ENCODE data around the gene PDZD7.
A peak's percentile ranks its signal among the peaks of the same experiment; 100 is the strongest.

PDZD7 gene

DNA sequence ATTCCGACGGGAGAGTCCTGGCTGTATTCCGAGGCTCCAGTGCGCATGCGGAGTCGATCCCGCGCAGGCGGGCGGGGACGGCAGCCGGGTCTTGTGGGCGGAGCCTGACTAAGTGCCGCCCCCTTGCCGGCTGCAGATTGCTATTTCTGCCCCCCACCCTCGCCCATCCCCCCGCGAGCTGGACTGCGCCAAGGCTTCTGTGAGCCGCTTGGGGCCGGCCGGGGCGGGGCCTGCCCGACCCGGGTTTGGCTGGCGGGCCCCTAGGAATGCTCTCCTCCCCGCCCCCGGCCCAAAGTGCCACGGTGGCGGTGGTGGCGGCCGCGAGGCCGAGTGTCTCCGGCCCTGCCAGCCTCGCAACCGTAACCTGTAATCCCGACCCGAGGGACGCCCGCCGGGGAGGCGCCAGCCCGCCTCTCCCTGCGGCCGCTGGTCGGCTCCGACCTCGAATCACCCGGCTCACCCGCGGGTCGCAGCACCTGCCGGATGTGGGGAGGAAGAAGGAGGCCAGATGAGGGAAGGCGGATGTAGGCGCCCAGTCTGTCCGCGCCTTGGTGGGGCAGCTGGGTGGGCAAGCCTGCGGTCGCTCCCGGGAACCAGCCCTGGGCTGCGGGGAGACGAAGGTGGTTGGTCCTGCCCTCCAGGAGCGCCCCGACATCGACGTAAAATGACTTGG lies 30.2 kb upstream of the PDZD7 start:
- peak; percentile 88 to 96 (median 93) for DNase-seq

DNA sequence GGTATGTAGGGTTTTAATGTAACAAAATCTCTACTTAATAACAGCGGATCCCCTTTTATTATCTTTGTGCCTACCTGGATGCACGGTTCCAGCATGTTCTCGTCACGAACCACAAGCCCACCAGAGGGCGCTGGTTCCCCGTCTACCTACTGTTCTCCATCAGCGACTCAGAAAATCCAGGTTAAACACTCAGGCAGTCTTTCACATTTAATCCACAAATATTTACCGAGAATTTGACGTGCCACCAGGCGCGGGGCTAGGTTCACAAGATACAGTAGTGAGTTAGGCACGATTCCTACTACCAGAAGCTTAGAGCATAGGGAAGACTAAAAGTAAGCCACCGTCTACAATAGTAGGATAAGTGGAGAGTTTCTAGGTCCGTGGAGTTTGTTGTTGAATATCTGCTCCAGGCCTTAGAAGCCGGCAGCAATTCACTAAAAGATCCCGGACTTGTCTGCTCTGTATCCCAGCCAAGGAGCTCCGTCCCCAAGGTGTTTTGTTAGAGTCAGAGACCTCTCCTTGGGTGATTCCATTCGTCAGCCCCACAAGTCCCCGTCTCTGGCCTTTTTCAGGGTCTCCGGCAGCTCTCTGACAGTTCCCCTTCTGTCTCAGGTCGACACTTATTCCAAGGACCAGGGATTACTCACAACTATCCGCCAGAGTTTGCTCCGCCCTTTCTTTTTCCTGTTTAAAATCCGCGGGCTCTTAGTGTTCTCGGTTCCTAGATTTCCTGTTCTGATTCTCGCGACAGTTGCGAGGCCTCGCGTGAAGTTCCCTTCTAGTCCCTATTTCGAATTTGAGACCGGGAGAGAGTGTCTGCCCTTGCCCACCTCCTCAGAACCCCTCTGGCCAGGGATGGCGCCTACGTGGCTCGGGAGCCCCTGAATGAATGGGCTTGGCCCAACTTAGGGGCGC lies 29.4 kb upstream of the PDZD7 start:
- peak; percentile 88 to 96 (median 88) for DNase-seq

DNA sequence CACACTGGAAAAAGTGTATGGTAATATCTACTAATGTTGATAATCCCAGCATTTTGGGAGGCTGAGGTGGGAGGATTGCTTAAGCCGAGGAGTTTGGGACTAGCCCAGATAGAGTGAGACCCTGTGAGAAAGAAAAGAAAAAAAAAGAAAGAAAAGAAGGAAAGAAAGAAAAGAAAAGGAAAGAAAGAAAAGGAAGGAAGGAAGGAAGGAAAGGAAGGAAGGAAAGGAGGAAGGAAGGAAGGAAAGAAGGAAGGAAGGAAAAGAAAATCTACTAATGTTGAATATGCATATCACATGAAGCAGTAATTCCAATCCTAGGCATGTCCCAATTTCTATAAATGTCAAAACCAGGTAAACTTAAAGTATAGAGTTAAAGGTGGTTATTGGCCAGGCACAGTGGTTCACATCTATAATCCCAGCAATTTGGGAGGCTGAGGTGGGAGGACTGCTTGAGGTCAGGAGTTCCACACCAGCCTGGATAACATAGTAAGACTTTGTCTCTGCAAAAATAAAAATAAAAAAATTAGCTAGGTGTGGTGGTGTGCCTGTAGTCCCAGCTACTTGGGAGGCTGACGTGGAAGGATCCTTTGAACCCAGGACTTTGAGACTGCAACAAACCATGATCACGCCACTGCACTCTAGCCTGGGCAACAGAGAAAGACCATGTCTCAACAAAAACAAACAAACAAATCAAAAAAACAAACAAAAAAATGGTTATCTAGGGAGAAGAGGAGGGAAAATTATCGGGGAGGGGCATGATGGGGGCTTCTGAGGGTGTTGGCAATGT lies 25.6 kb upstream of the PDZD7 start:
- no peak for DNase-seq

DNA sequence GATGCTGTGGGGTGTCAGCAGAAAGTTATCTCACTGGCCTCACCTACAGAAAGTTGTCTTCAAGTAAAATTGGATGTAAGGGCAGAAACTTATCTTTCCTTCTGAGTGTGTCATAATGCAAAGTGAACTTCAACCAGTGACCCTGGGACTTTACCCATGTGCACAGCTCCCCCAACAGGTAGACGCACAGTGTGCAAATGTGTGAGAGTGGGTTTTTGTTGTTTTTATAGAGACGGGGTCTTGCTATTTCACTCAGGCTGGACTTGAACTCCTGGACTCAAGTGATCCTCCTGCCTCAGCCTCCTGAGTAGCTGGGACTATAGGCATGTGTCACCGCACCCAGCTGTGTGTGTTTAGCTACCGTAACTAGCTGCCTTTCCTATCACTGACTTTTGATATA lies 24.5 kb upstream of the PDZD7 start:
- DNase-seq: no peak

DNA sequence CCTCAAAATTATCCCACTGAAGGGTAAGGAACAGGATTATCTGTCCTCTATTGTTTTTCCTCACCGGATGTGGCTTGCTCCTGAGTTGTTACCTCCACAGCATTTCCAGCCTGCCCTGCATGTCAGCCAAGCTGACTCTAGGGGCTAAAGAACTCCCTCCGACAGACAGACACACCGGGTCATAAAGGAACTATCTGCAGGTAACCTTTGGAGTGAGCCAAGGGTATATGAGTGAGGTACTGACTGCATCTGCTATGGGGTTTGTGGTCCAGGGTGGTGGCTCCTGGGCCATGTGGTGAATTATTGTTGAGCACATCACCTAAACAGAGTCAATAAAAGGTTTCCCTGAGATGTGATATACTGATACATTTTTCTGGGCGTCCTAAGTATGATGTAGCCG lies 23.9 kb upstream of the PDZD7 start:
- no peak for DNase-seq

DNA sequence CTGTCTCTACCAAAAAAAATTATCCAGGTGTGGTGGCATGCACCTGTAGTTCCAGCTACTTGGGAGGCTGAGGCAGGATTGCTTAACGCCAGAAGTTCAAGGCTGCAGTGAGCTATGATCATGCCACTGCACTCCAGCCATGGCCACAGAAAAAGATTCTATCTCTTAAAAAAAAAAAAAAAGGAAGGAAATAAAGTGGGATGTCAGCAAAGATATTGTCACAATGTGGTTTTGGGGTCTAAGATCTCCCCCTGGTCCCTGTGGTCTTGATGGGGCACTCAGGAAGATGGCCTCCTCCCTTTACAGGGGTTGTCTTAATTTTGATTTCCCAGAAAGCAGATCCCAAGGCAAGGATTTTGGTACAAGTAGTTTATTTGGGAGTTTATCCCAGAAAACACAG lies 23.4 kb upstream of the PDZD7 start:
- DNase-seq: no peak

DNA sequence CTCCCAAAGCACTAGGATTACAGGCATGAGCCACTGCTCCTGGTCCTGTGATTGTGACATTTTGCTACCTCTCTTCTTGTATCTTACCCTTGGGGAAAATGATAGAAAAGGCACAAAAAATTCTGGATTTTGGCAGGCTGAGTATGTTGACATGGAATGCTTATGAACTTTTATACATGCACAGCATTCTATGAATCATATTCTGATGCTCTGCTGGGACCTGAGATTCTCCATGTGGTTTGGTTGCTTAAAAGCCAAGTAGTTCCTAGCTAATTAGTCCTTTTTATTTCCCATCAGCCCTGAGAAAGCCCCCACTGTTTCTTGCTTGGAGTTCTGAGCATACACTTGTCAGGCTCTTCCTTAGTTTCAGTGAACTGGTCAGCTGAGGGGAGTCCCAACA lies 22.6 kb upstream of the PDZD7 start:
- DNase-seq: no peak

DNA sequence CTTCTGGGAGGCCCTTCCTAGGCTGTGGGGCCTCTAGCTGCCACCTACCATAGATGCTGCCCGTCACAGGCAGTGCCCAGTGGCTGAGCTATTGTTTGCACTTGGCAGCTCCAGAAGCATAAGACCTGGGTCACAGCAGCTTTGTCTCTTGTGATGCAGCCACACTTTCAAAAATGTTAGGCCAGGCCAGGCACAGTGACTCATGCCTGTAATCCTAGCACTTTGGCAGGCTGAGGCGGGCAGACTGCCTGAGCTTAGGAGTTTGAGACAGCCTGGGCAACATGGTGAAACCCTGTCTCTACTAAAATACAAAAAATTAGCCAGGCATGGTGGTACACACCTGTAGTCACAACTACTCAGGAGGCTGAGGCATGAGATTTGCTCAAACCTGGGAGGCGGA lies 21.4 kb upstream of the PDZD7 start:
- DNase-seq: no peak

DNA sequence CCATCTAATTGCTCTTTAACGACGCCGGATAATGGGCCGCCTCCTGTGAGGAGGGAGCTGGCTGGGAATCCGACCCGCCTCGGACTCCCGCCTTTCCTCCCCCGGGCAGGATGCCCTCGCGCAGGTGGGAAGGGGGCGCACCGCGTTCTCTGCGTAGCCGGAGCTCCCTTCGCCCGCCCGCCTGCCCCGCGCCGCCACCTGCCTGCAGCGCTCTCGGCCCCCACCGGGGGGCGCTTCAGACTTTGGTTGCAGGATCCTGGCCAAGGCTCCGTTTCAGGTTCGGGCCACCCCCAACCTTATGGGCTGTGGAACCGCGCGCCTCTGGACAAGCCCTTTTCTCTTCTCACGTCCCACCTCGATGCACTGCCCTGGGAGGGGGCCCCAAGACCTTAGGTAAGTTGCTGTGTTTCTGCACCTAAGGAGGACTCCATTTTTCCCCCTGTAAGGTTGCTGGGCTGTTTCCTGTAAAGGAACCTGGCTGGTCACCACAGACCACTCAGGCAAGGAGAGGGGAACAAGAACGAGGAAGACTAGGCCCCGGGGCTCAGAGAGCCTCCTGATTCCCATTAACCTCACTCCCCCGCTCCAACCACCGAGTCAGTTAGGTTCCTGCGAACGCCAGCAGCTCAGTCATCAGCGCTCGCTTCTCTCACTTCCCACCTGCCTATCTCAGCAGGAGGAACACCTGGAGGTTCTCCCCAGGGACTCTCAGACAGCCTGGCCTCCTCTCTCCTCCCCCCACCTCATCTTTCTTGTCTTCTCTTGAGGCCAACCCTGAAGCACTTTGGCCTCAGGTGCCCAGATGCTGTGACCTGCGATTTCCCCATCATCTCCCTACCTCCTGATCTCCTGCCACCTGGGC lies 19.5 kb upstream of the PDZD7 start:
- DNase-seq: peak; percentile 70 to 90 (median 80)

DNA sequence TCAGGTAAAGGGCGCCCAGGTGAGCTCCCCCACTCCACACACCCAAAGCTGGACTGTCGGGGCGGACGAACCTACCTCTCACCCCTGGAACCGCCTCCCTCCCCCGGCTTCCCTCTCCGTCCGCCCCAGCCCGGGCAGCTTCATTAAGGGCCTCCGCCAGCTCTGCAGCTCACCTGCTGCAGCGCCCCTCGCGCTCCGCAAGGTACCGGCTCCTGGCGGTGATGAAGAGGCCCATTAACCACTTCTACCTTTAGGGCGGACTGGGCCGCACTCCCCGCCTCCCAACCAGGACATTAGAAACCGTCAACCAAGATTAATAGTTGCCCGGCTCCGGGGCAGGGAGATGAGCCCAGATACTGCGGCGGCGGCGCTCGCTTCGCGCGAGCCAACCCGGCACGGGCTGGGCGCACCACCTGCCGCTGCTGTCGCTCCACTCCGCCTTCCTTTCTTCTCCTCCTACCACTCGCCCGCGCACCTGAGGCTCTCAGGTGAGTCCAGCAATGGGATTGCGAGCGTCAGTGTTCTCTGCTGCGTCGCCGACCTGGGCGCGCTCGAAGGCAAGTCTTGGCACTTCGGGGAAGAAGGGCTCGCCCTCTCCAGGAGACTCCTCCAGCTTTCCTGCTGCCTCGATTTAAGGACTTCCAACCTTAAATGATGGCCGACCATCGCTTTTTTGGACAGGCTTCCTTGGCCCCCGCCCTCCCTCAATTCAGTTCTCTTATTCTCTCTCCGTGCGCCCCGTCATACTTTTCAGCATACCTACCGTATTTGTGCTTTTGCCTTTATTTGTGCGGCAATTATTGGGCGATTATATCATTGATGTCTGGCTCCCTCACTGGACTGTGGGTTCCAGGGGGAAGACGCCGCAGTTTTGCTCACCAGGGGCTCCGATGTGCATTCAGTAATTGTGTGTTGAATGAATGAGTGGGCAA lies 17.3 kb upstream of the PDZD7 start:
- DNase-seq: peak; percentile 72 to 88 (median 84)

DNA sequence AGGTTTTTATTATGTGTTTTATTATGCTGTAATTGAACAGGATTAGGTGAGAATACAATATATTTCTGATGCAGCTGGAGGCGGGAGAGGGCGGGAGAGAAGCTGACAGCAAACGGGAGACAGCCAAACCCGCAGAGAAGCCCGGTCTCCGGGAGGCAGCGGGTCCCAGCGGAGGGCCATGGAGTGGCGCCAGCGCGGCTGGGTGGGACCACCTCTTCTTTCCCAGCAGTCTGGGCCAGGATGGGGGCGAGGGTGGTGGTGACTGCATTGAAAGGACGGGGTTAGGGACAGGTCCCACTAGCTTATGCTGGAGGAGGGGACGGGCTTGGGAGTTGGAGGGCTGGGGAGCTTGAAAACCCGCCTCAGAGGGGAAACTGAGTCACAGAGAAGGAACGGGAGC lies 16.3 kb upstream of the PDZD7 start:
- no peak for DNase-seq

DNA sequence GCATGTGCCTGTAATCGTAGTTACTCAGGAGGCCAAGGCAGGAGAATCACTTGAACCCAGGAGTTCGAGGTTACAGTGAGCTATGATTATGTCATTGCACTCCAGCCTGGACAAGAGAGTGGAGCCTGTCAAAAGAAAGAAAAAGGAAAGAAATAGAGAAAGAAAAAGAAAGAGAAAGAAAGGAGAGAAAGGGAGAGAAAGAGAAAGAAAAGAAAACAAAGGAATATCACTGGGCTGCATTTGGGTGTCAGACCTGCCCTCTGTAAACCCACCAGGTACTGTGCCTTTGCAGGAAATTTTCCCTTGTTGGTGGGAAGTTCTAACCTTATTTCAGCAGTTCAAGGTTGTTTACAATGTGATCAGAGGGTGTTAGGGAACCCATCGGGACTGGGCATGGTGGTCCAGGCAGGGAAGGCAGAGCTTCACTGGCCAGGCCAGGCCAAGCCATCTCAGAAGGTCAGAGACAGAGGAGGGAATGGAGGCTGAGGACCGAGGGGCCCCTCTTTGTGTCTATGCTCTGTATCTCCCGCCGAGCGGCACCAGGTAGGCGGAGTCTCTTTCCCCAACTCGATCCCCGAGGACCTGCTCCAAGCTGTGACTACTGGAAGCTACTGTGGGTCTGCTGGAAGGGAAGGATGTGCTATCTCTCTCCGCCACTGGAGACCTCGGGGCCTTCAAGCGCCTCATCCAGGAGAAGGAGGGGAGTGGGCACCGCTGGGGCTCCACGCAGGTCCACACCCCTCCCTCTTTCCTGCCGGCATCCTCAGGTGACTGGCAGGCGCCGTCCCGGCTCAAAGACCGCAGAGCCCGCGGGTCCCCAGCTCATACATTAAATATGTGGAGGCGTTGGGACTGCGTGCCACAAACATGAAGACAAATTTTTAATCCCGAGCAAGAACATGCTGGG lies 15.7 kb upstream of the PDZD7 start:
- DNase-seq: peak in 1 of 3 experiments; percentile 65

DNA sequence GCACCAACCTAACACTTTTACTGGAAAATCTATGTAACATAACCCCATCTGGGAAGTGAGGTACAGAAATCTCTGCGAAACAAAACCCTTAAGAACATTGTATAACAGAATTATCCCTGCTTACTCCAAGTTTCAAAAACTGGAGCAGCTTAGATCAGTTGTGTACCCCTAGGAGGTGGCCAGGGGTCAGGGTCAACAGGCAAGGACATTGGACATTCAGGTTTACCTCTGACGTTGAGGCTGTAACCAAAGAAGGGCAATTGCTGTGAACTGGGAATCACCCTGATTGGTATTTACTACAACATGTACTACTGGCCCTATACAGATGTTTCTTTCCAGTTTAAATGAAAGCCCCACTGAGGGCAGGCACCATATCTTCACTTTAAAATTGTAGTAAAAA lies 13.2 kb upstream of the PDZD7 start:
- DNase-seq: no peak

DNA sequence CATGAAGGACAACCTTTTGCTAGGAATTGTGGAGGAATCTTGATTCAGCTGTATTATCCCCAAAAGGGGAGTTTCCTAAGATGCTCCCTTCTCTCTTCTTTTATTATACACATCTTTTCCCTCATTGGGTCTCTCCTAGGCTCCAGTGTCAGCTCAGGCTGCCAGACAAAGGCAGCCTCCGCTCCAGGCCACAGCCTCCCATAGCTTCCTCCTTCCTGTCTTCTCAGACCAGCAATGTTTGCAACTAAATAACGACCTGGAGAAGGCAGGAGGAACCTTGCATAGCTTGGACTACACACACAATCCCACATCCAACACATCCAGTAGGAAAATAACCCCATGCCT lies 12.4 kb upstream of the PDZD7 start:
- DNase-seq: peak in 2 of 3 experiments; percentile 55 to 74

DNA sequence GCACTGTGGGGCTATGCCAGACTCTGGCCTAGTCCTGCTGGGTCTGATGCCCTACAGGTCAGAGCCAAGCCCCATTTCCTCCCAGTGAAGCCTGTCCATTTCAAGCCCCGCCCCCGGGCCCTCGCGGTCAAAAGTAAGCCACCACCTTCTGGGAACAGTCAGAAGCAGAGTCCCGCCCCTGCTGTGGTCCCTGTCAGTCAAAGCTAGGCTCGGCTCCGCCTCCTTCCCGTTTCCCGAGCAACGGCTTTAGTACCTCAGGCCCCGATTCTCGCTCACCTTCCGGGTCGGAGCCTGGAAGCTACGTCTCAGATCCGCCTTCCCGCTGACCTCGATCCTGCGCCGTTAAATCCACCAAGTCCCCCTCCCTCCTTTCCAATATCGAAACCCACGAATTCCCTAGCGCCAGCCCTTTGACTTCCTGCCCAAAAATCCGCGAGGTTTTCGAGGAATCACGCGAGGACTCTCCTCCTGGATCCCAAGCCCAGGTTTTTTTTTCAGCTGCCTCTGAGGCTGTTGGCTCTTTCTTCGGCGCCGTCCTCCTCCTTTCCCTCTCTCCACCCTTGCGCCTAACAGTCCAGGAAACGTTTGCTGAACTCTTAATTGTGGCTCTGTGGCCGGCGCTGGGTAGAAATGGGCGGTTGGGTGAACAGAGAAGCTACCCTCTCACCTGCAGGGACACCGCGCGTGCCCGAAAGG lies 11.9 kb upstream of the PDZD7 start:
- peak; percentile 87 to 95 (median 90) for DNase-seq

DNA sequence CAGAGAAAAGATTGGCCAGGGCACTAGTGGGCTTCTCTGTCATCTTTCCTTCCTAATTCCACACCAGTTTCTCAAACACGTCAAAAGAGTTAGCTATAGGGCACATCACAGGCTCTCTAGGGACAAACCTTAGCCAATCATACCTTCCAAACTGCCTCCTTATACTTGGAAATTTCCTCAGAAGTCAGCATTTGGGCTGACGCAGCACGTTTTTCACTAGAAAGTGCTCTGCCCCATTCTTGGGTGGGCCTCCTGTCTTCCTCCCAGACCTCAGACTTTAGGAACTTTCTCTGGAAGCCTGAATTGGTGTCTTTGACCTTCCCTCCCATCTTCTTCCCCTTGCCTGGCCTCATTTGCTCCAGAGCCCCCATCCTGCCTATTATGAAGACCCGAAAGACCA lies 11.2 kb upstream of the PDZD7 start:
- DNase-seq: no peak

DNA sequence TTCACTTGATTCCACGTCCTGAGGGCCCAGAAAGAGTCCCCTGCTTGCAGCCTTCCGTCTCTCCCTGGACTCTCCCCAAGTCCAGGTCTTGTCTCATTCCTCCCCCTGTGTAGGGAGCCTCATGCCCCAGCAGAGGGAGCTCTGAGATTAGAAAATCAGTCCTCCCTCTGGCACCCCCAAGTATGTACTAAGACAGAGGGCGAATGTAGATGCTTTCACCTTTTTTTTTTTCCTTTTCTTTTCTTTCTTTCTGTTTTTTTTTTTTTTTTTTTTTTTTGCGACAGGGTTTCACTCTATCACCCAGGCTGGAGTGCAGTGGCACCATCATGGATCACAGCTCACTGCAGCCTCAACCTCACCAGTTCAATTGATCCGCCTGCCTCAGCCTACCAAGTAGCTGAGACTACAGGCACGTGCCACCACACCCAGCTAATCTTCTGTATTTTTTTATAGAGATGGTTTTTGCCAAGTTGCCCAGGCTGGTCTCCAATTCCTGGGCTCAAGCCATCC lies 10.4 kb upstream of the PDZD7 start:
- DNase-seq: peak; percentile 60 to 83 (median 74)

DNA sequence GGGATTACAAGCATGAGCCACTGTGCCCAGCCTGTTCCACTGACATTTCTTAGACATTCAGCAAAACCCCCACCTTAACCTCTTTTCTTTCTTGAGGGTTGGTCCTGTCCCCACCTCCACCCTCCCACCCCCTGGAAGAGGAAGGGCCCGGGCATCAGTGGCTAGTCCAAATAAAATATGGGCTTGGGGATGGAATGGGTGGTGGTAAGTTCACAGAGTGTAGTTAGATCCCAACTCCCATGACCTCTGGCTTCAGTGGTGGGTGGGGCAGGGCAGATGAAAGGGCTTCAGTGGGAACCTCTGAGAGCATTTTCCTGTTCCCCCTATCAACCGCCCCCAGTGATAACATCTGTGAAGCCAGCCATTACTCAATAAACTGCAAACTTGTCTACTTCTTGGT lies 9.9 kb upstream of the PDZD7 start:
- DNase-seq: no peak

DNA sequence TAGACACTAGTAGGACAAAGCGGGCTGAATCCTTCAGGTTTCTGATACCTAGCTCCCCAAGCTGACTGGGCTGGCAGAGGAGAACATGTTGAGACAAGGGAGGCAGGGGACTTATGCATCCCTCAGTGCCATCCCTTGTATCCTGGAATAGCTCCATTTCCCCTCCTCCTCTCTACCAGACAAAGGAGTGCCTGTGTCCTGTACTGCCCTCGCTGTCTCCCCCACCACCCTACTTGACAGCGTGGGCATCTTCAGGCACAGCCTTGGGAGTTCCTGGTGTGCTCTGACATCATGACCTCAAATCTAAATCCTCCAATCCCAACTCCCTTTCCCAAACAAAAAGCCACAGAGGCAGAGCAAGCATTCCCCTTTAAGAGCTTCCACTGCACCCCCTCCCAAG lies 9.1 kb upstream of the PDZD7 start:
- no peak for DNase-seq

Data from NCI-H1417 (cell line).